Activated naive CD8-positive, alpha-beta T cell treated with anti-CD3 and anti-CD28 coated beads, Interleukin-2, amount 10 ng/mL, durations not matched to agents 7 days and 5 days (primary cell): ENCODE measurements around the gene ANGPTL4. TPM values are rescaled to one million over a fixed set of nuclear protein-coding genes. Genes with fewer than 3 reads are reported as not detected.

Experiments used
- ATAC-seq: fragments of 150-1000 bp; cut with Tn5 transposase; one replicate; pipeline ENCODE4 v1.10.0; 2021; ENCODE audit warnings: low read depth, moderate library complexity
- POLR2A ChIA-PET: fragments of 350-600 bp; sonication (Branson Sonifier 250); formaldehyde crosslinking; loops from one replicate; lab custom pipeline; 2021; ENCODE audit warnings: antibody characterized with exemption; lab: Charles Lee
- DNase-seq: peaks from one replicate; pipeline ENCODE4 v3.0.0; 2021
- H3K27ac Mint-ChIP-seq: one replicate; pipeline ENCODE4 v1.8.0; 2022; ENCODE audit warnings: mild to moderate bottlenecking, mixed read lengths
- H3K27me3 Mint-ChIP-seq: one replicate; pipeline ENCODE4 v1.8.0; 2022; ENCODE audit warnings: mild to moderate bottlenecking, moderate library complexity, mixed read lengths
- H3K36me3 Mint-ChIP-seq: one replicate; pipeline ENCODE4 v1.8.0; 2021; ENCODE audit warnings: mild to moderate bottlenecking, mixed read lengths
- H3K4me1 Mint-ChIP-seq: one replicate; pipeline ENCODE4 v1.8.0; 2021; ENCODE audit warnings: mixed read lengths
- H3K4me3 Mint-ChIP-seq: one replicate; pipeline ENCODE4 v1.8.0; 2022; ENCODE audit warnings: mild to moderate bottlenecking, moderate library complexity, mixed read lengths
- H3K9me3 Mint-ChIP-seq: one replicate; pipeline ENCODE4 v1.8.0; 2021; ENCODE audit warnings: mixed read lengths
- total RNA-seq, 2 experiments: library from RNA; stranded (reverse); gene quantifications; one replicate each; pipeline ENCODE4 v1.2.3, GENCODE V29; 2021

ANGPTL4 gene
- total RNA-seq, 2 experiments from 2014 or later, result 0.64 TPM; not detected in 1

DNA sequence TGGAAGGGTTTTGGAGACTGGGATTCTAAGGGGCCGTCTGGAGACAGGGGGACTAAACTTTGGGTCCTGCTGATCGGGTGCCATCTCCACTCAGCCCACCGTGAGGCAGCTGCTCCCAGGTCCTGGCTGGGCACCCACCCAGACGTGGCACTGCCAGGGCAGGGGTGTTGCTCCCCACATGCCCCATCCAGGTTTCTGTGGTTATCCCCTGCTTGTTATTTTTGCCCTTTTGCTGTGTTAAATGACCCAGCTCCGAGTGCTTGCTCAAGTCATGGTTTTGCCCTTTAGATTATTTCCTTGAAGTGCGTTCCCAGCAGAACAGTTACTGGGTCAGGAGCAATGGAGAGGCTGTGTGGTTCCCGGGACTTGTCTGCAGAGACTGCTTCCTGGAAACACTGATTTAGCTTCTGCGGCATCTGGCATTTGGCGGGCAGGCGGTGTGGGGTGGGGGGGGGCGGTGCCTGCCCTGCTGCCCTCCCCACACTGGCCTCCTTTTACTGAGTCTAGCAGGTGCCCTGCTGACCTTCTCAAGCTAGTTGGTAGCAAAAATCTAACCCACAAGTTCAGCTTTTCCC is 28.1 kb downstream of the ANGPTL4 start:
- Mint-ChIP-seq H3K27me3 (no peaks in the 10 kb centered on the region), H3K4me3 (peak overlapping the region; percentile 72), H3K9me3 (no peaks in the 10 kb centered on the region), H3K4me1 (peaks cover 27% of the 10 kb centered on the region), H3K36me3 (peaks cover 7% of the 10 kb centered on the region), H3K27ac (peak overlapping the region; percentile 80)
- POLR2A ChIA-PET, result interaction anchor here (0.6 to 1.5 kb wide), 5 partner anchors 21 to 272 kb away, joined by 3 to 6 read pairs (median 3); partner anchors contain the start of genes KANK3 and MARCHF2
- ATAC-seq (no peak), DNase-seq (no peak)

DNA sequence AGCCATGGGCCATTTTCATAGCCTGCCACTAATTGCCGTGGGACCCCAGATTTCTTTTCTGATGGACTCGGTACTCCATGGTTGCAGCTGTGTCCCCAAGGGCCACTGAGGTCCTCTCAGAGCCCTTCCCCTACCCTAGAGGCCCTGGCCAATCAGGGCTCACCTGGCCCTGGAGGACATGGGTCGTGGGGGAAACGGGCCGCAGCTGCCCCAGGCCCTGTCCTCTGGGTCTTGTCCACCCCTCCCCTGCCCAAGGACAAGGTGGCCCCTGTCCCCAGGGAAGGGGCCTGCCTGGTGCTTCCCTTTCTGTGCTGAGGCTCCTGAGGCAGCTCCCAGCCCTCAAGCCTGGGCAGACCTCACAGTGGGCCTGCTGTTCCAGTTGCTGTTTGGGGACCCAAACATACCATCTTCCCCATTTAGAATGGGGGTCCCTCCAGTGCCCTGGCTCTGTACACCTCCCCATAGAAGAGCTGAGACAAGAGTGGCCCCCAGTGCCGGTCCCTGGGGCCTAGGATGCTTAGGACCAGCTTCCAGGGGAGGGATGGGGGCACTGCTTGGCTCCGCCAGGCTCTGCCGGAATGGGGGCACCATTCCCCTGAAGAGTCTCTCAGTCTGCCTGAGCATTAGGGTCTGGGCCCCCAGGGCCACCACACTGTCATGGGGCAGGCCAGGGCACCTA is 29.4 kb downstream of the ANGPTL4 start:
- no peak for ATAC-seq
- Mint-ChIP-seq H3K9me3 (no peaks in the 10 kb centered on the region), H3K36me3 (peaks cover 3% of the 10 kb centered on the region), H3K27ac (peak overlapping the region; percentile 21), H3K4me1 (peaks cover 31% of the 10 kb centered on the region), H3K4me3 (no peak overlapping the region), H3K27me3 (no peaks in the 10 kb centered on the region)
- POLR2A ChIA-PET, result interaction anchor here (1.1 to 1.4 kb wide), 2 partner anchors 20 to 29 kb away, joined by 3 to 4 read pairs; partner anchors contain the start of genes ANGPTL4 and MARCHF2
- DNase-seq, result no peak

DNA sequence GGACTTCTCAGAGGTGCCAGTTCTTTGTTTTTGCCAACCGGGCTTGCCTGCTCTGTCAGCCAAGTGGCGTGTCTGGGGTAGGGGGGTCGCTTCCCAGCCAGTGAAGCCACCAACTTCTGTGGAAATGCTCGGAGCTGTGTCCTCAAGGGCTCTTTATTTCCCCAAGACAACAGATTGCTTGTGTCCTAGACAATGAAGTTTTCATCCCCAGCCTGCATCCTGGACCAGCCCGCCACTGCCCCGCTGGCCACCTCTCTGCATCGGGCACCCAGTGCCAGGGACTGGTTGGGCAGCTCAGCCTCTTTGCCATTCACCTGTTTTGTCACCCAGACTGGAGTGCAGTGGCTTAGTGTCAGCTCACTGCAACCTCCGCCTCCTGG is 29.9 kb downstream of the ANGPTL4 start:
- H3K27me3 Mint-ChIP-seq, result no peaks in the 10 kb centered on the region
- H3K4me3 Mint-ChIP-seq, result no peak overlapping the region
- H3K27ac Mint-ChIP-seq, result no peak overlapping the region
- H3K4me1 Mint-ChIP-seq, result peaks cover 31% of the 10 kb centered on the region
- POLR2A ChIA-PET, result interaction anchor here (0.9 to 1.4 kb wide), 3 partner anchors 19 to 40 kb away, joined by 3 to 4 read pairs (median 3); partner anchors contain the start of genes ANGPTL4 and MARCHF2
- no peak for ATAC-seq
- no peaks in the 10 kb centered on the region for H3K9me3 Mint-ChIP-seq
- DNase-seq, result no peak
- H3K36me3 Mint-ChIP-seq, result peaks cover 3% of the 10 kb centered on the region

DNA sequence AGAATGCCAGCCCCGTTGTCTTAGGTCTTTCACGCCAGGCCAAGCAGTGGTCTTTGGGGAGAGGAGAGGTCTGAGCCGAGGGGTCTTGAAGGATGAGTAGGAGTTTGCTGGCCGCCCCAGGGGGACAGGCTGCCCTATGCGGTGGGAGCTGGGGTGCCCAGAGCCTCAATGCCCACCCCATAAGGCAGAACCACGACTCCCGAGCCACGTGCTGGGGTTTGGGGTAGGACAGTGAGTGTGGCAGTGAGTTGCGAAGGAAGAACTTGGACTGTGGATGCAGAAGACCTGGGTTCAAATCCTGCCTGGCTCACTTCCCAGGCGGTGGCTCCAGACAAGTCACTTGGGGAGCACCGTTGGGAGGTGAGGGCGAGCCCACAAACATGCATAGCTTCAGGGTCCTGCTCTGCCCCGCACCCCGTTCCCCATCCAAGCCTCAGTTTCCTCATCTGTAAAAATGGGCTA is 31.7 kb downstream of the ANGPTL4 start:
- ATAC-seq, result no peak
- POLR2A ChIA-PET, result interaction anchor here (0.7 kb wide), 1 partner anchor 185 kb away, joined by 4 read pairs; no protein-coding TSS in a partner anchor
- peaks cover 31% of the 10 kb centered on the region for H3K4me1 Mint-ChIP-seq
- no peak overlapping the region for H3K4me3 Mint-ChIP-seq
- no peak overlapping the region for H3K27ac Mint-ChIP-seq
- no peaks in the 10 kb centered on the region for H3K9me3 Mint-ChIP-seq
- no peaks in the 10 kb centered on the region for H3K27me3 Mint-ChIP-seq
- no peak for DNase-seq
- H3K36me3 Mint-ChIP-seq, result peaks cover 4% of the 10 kb centered on the region

DNA sequence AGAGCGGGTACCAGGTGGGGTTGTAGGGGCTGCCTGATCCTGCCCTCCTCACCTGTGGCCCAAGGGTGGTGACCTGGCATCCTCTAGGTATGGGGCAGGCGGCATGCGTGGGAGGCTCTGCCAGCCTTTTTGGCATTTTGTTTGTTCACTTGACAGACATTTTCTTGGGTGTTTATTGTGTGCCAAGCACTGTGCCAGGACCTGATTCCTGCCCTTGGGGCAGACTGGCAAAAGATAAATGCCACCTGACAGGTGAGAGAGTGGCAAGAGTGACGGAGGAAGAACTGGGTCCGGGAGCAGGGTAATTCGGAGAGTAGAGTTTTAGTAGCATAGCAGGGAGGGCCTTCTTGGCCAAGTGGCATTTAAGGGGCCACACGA is 32.2 kb downstream of the ANGPTL4 start:
- H3K4me1 Mint-ChIP-seq, result peaks cover 28% of the 10 kb centered on the region
- H3K27me3 Mint-ChIP-seq, result no peaks in the 10 kb centered on the region
- no peak overlapping the region for H3K27ac Mint-ChIP-seq
- H3K4me3 Mint-ChIP-seq, result no peak overlapping the region
- POLR2A ChIA-PET, result interaction anchor here (0.7 kb wide), 1 partner anchor 185 kb away, joined by 4 read pairs; no protein-coding TSS in a partner anchor
- ATAC-seq (no peak), DNase-seq (no peak)
- peaks cover 4% of the 10 kb centered on the region for H3K36me3 Mint-ChIP-seq
- no peaks in the 10 kb centered on the region for H3K9me3 Mint-ChIP-seq

- Mint-ChIP-seq H3K4me3 (no peak overlapping the region), H3K27ac (peak overlapping the region; percentile 80), H3K9me3 (no peaks in the 10 kb centered on the region), H3K27me3 (no peaks in the 10 kb centered on the region), H3K4me1 (peaks cover 26% of the 10 kb centered on the region), H3K36me3 (peaks cover 4% of the 10 kb centered on the region)
- ATAC-seq (peak; percentile 87), DNase-seq (peak; percentile 89)
- POLR2A ChIA-PET, result interaction anchor here (0.7 kb wide), 1 partner anchor 184 kb away, joined by 4 read pairs; no protein-coding TSS in a partner anchor
These were observed 32.7 kb downstream of the ANGPTL4 start for GRCh38 chr19:8396563-8397203.

DNA sequence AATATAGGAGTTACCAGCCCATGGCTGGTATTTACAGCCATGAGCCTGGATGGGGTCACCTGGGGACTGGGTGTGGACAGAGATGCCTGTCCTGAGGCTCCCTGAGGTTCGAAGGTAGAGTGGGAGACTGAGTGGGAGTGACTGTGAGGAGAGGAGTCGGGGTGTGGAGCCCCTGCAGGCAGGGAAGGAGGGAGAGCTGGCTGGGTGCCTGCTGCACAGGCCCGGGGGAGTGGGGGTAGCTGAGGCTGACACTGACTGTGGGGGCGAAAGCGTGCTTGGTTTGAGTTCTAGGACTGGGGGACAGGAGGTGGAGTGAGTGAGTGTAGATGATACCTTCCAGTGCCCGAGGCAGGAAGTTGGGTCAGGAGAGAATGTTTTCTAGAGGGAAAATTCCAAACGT is 33.3 kb downstream of the ANGPTL4 start:
- Mint-ChIP-seq H3K4me3 (no peak overlapping the region), H3K9me3 (no peaks in the 10 kb centered on the region), H3K4me1 (peaks cover 22% of the 10 kb centered on the region), H3K36me3 (peaks cover 4% of the 10 kb centered on the region), H3K27me3 (no peaks in the 10 kb centered on the region), H3K27ac (peak overlapping the region; percentile 80)
- DNase-seq (no peak), ATAC-seq (no peak)
- POLR2A ChIA-PET, result interaction anchor here (1.1 kb wide), 1 partner anchor 43 kb away, joined by 3 read pairs; no protein-coding TSS in a partner anchor

DNA sequence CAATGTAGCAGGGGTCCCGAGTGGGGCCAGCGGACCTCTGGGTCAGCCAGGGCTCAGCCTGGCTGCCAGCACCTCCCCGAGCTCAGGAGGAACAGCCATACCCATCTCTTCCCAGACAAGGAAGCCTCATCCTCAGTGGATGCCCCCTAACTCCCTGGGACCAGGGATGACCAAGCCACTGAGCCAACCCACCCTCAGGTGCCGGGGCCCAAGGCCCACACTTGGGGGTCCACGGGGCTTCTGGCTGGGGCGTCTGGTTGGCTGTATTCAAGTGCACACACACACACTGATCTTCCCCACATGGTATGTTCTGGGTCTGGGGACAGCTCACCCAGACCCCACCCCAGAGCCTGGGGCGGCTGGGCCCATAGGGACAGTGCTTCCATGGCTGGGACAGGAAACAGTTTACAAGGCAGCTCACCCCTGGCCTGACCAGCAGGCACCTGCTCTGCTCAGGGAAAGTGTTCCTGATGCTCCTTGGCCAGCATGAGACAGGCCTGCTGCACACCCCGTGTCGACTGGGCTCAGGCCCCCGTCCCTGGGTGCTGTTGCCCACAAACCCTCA is 33.9 kb downstream of the ANGPTL4 start:
- no peak overlapping the region for H3K4me3 Mint-ChIP-seq
- H3K27me3 Mint-ChIP-seq, result no peaks in the 10 kb centered on the region

DNA sequence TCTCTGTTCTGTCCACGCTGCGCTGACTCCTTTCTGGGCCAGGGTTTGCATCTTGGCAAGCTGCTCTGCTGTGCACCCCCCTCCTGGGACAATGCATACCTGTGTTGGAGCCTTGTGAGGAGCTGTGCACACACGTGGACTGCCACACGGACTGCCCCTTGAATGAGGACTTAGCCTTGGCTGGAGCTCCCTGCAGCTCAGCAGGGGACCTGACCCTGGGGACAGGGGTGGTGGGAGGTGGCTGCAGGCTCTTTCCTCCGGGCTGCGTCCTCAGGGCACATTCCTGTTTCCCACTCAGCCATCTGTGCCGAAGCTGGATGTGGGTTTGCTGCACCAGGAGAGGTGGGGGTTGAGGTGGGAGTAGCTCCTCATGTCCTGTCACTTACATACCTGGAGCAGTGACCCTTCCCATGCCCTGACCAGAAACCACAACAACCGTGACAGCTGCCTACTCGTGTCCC is 34.4 kb downstream of the ANGPTL4 start:
- Mint-ChIP-seq H3K27me3 (no peaks in the 10 kb centered on the region), H3K9me3 (no peaks in the 10 kb centered on the region), H3K36me3 (peaks cover 4% of the 10 kb centered on the region), H3K27ac (no peak overlapping the region), H3K4me1 (peaks cover 17% of the 10 kb centered on the region), H3K4me3 (no peak overlapping the region)
- DNase-seq, result no peak
- POLR2A ChIA-PET, result interaction anchor here (1.1 kb wide), 1 partner anchor 44 kb away, joined by 3 read pairs; no protein-coding TSS in a partner anchor
- no peak for ATAC-seq

More for the DNA sequence above, 33.9 kb downstream of the ANGPTL4 start:
- ATAC-seq (no peak), DNase-seq (no peak)
- POLR2A ChIA-PET, result interaction anchor here (1.1 kb wide), 1 partner anchor 44 kb away, joined by 3 read pairs; no protein-coding TSS in a partner anchor
- no peak overlapping the region for H3K27ac Mint-ChIP-seq
- H3K4me1 Mint-ChIP-seq, result peaks cover 20% of the 10 kb centered on the region
- peaks cover 4% of the 10 kb centered on the region for H3K36me3 Mint-ChIP-seq
- no peaks in the 10 kb centered on the region for H3K9me3 Mint-ChIP-seq

DNA sequence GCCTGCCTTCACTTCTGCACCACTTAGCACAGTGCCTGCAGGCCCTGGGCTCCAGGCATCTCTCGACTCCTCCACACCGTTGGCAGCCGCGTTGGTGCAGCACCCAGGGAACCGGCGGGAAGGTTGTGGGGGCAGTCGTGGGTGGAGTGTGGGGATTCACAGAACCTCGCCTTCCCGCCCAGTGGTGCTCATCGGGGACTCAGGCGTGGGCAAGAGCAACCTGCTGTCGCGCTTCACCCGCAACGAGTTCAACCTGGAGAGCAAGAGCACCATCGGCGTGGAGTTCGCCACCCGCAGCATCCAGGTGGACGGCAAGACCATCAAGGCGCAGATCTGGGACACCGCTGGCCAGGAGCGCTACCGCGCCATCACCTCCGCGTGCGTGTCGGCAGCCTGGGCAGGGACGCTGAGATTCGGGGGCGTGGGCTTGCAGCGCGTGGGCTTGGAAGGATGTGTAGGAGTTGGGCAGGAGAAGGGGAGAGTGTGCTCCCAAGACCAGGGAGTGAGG is 35.8 kb downstream of the ANGPTL4 start:
- no peak for ATAC-seq
- no peaks in the 10 kb centered on the region for H3K9me3 Mint-ChIP-seq
- H3K27me3 Mint-ChIP-seq, result no peaks in the 10 kb centered on the region
- DNase-seq, result no peak
- POLR2A ChIA-PET, result no interaction called here
- peaks cover 13% of the 10 kb centered on the region for H3K4me1 Mint-ChIP-seq
- no peak overlapping the region for H3K4me3 Mint-ChIP-seq
- H3K36me3 Mint-ChIP-seq, result peaks cover 7% of the 10 kb centered on the region
- no peak overlapping the region for H3K27ac Mint-ChIP-seq

DNA sequence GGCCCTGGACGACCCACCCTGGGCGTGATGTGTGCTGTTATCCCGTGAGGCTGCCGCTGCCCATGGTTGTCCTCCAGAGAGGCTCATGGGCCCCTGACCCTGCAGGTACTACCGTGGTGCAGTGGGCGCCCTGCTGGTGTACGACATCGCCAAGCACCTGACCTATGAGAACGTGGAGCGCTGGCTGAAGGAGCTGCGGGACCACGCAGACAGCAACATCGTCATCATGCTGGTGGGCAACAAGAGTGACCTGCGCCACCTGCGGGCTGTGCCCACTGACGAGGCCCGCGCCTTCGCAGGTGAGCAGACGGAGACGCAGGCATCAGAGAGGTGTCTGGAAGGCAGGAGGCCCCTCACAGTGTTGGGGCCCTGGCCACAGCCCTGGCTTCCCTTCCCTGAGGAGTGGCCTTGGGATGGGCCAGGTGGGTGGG is 38.0 kb downstream of the ANGPTL4 start:
- peaks cover 4% of the 10 kb centered on the region for H3K36me3 Mint-ChIP-seq
- H3K4me3 Mint-ChIP-seq, result no peak overlapping the region
- H3K9me3 Mint-ChIP-seq, result no peaks in the 10 kb centered on the region
- ATAC-seq, result no peak
- POLR2A ChIA-PET, result no interaction called here
- no peak overlapping the region for H3K27ac Mint-ChIP-seq
- H3K4me1 Mint-ChIP-seq, result peaks cover 4% of the 10 kb centered on the region
- DNase-seq, result no peak
- no peaks in the 10 kb centered on the region for H3K27me3 Mint-ChIP-seq

- Mint-ChIP-seq H3K4me3 (no peak overlapping the region), H3K27ac (no peak overlapping the region), H3K36me3 (peaks cover 4% of the 10 kb centered on the region), H3K27me3 (no peaks in the 10 kb centered on the region), H3K9me3 (no peaks in the 10 kb centered on the region), H3K4me1 (no peaks in the 10 kb centered on the region)
- DNase-seq (no peak), ATAC-seq (no peak)
- POLR2A ChIA-PET, result no interaction called here
These were observed 39.3 kb downstream of the ANGPTL4 start for GRCh38 chr19:8403098-8403819.
